Measurements from ENCODE around the gene HEG1. TPM values are rescaled to one million over a fixed set of nuclear protein-coding genes. Genes with fewer than 3 reads are reported as not detected.

Gene HEG1, protein sequence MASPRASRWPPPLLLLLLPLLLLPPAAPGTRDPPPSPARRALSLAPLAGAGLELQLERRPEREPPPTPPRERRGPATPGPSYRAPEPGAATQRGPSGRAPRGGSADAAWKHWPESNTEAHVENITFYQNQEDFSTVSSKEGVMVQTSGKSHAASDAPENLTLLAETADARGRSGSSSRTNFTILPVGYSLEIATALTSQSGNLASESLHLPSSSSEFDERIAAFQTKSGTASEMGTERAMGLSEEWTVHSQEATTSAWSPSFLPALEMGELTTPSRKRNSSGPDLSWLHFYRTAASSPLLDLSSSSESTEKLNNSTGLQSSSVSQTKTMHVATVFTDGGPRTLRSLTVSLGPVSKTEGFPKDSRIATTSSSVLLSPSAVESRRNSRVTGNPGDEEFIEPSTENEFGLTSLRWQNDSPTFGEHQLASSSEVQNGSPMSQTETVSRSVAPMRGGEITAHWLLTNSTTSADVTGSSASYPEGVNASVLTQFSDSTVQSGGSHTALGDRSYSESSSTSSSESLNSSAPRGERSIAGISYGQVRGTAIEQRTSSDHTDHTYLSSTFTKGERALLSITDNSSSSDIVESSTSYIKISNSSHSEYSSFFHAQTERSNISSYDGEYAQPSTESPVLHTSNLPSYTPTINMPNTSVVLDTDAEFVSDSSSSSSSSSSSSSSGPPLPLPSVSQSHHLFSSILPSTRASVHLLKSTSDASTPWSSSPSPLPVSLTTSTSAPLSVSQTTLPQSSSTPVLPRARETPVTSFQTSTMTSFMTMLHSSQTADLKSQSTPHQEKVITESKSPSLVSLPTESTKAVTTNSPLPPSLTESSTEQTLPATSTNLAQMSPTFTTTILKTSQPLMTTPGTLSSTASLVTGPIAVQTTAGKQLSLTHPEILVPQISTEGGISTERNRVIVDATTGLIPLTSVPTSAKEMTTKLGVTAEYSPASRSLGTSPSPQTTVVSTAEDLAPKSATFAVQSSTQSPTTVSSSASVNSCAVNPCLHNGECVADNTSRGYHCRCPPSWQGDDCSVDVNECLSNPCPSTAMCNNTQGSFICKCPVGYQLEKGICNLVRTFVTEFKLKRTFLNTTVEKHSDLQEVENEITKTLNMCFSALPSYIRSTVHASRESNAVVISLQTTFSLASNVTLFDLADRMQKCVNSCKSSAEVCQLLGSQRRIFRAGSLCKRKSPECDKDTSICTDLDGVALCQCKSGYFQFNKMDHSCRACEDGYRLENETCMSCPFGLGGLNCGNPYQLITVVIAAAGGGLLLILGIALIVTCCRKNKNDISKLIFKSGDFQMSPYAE (N-terminal part only)
- total RNA-seq (2014; rRNA removed; shearing (Covaris generic)), result 14.3 and 15.9 TPM in 2 replicates

GRCh38 chr3:125055913-125056745 lies at the start of gene HEG1:
TSS of gene HEG1 (minus strand) at chr3:125055997. CDS start at chr3:125055890, 107 bp downstream.

GRCh38 chr3:124934577-124934976 lies 121.2 kb downstream of the HEG1 start, which contains the start of gene MUC13:
TSS of gene MUC13 (minus strand) at chr3:124934751. CDS start at chr3:124934712, 39 bp downstream.

Small RNA genes within 50 kb of the gene (small RNA-seq; reads per million reads assigned to genes)
- gene RNA5SP137, result not detected

Other genes starting within 250 kb of the HEG1 start
- gene ITGB5, start 168.6 kb downstream of the HEG1 start, total RNA-seq (2014; rRNA removed; shearing (Covaris generic)), result 257 and 271 TPM in 2 replicates
- 0.04 TPM in 1 of 2 replicates, not detected in the other for gene MUC13, start 121.2 kb downstream of the HEG1 start, total RNA-seq (2014; rRNA removed; shearing (Covaris generic))
- 1.2 and 2.6 TPM in 2 replicates for gene SLC12A8, start 156.8 kb upstream of the HEG1 start, total RNA-seq (2014; rRNA removed; shearing (Covaris generic))

Data from A375 (cell line).